Stomach (tissue), 4 donors: ENCODE data around the gene STAT4.

ENCODE experiments used
- POLR2A ChIP-seq, 4 donors: fragments of 450-650 bp; IDR thresholded peaks; one replicate each; pipeline ENCODE4 v1.6.1; 2016; ENCODE audit warnings: antibody characterized with exemption in 4 of 4, control low read depth in 2 of 4, mild to moderate bottlenecking in 1 of 4, moderate library complexity in 1 of 4
- TF ChIP-seq, protein P1 (sequence below), 7 experiments: fragments of 450-650 bp in 4 of 7; fragments of 200-600 bp in 3 of 7; sonication (generic) in 3 of 7; IDR thresholded peaks; one replicate each; pipeline ENCODE4 v1.5.1; 2016 to 2019; ENCODE audit warnings: antibody characterized with exemption in 7 of 7, control low read depth in 2 of 7, mild to moderate bottlenecking in 1 of 7

DNA sequence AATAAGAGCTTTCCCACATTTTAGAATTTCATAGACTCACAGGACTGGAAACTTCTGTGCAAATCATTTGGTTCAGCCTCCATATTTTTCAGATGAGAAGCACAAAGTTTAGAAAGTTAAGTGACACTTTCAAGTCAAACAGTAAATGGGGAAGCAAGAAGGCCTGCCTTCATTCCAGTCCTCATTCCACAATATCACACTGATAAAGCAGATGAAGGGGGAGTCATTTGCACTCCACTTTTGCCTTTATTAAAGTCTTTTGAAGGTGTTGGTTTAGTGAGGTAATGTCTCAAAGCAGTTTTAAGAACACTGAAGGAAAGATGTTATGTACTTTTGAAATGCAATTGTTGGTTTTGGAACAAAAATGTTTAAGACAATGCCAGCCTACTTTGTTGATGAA is 32.7 kb upstream of the STAT4 start:
- TF ChIP-seq, protein P1, sequence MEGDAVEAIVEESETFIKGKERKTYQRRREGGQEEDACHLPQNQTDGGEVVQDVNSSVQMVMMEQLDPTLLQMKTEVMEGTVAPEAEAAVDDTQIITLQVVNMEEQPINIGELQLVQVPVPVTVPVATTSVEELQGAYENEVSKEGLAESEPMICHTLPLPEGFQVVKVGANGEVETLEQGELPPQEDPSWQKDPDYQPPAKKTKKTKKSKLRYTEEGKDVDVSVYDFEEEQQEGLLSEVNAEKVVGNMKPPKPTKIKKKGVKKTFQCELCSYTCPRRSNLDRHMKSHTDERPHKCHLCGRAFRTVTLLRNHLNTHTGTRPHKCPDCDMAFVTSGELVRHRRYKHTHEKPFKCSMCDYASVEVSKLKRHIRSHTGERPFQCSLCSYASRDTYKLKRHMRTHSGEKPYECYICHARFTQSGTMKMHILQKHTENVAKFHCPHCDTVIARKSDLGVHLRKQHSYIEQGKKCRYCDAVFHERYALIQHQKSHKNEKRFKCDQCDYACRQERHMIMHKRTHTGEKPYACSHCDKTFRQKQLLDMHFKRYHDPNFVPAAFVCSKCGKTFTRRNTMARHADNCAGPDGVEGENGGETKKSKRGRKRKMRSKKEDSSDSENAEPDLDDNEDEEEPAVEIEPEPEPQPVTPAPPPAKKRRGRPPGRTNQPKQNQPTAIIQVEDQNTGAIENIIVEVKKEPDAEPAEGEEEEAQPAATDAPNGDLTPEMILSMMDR (IDR thresholded peaks at IDR 0.05) = no peak
- no peak for TF ChIP-seq POLR2A (IDR thresholded peaks at IDR 0.05)
